ENCODE data around the gene SEPTIN12. TPM values are rescaled to one million over a fixed set of nuclear protein-coding genes. Genes with fewer than 3 reads are reported as not detected.

Gene SEPTIN12
- total RNA-seq, 1 donor from 2014 or later: not detected

- H3K27me3 Mint-ChIP-seq (ENCODE audit: unreplicated experiment): no peaks in the 10 kb centered on the region
- no peak for TF ChIP-seq CTCF (IDR thresholded peaks at IDR 0.05)
- no peaks in the 10 kb centered on the region for H3K9me3 Mint-ChIP-seq (ENCODE audit: unreplicated experiment)
- no peak overlapping the region for H3K4me3 Mint-ChIP-seq (ENCODE audit: unreplicated experiment)
- H3K27ac Mint-ChIP-seq (ENCODE audit: unreplicated experiment): no peak overlapping the region
- no peaks in the 10 kb centered on the region for H3K4me1 Mint-ChIP-seq (ENCODE audit: unreplicated experiment)
- H3K36me3 Mint-ChIP-seq (ENCODE audit: unreplicated experiment): peaks cover 7% of the 10 kb centered on the region
- no peak for DNase-seq (ENCODE audit: extremely low spot score, unreplicated experiment)
Observed at GRCh38 chr16:4748682-4749411, 39.3 kb downstream of the SEPTIN12 start.

- no peak overlapping the region for H3K4me3 Mint-ChIP-seq (ENCODE audit: unreplicated experiment)
- no peaks in the 10 kb centered on the region for H3K4me1 Mint-ChIP-seq (ENCODE audit: unreplicated experiment)
- H3K9me3 Mint-ChIP-seq (ENCODE audit: unreplicated experiment): no peaks in the 10 kb centered on the region
- no peak for DNase-seq (ENCODE audit: extremely low spot score, unreplicated experiment)
- no peak overlapping the region for H3K27ac Mint-ChIP-seq (ENCODE audit: unreplicated experiment)
- no peaks in the 10 kb centered on the region for H3K27me3 Mint-ChIP-seq (ENCODE audit: unreplicated experiment)
- TF ChIP-seq CTCF (IDR thresholded peaks at IDR 0.05): no peak
- peaks cover 4% of the 10 kb centered on the region for H3K36me3 Mint-ChIP-seq (ENCODE audit: unreplicated experiment)
Observed at GRCh38 chr16:4747906-4748681, 40.1 kb downstream of the SEPTIN12 start.

GRCh38 chr16:4746991-4747574 is 41.1 kb downstream of the SEPTIN12 start:
- H3K4me3 Mint-ChIP-seq (ENCODE audit: unreplicated experiment): no peak overlapping the region
- no peak for TF ChIP-seq CTCF (IDR thresholded peaks at IDR 0.05)
- H3K36me3 Mint-ChIP-seq (ENCODE audit: unreplicated experiment): peaks cover 4% of the 10 kb centered on the region
- H3K4me1 Mint-ChIP-seq (ENCODE audit: unreplicated experiment): no peaks in the 10 kb centered on the region
- H3K9me3 Mint-ChIP-seq (ENCODE audit: unreplicated experiment): no peaks in the 10 kb centered on the region
- DNase-seq (ENCODE audit: extremely low spot score, unreplicated experiment): no peak
- no peak overlapping the region for H3K27ac Mint-ChIP-seq (ENCODE audit: unreplicated experiment)
- no peaks in the 10 kb centered on the region for H3K27me3 Mint-ChIP-seq (ENCODE audit: unreplicated experiment)

- no peaks in the 10 kb centered on the region for H3K36me3 Mint-ChIP-seq (ENCODE audit: unreplicated experiment)
- no peaks in the 10 kb centered on the region for H3K27me3 Mint-ChIP-seq (ENCODE audit: unreplicated experiment)
- H3K27ac Mint-ChIP-seq (ENCODE audit: unreplicated experiment): no peak overlapping the region
- no peaks in the 10 kb centered on the region for H3K9me3 Mint-ChIP-seq (ENCODE audit: unreplicated experiment)
- no peak for DNase-seq (ENCODE audit: extremely low spot score, unreplicated experiment)
- H3K4me1 Mint-ChIP-seq (ENCODE audit: unreplicated experiment): no peaks in the 10 kb centered on the region
- no peak for TF ChIP-seq CTCF (IDR thresholded peaks at IDR 0.05)
- H3K4me3 Mint-ChIP-seq (ENCODE audit: unreplicated experiment): no peak overlapping the region
Observed at GRCh38 chr16:4746215-4746614, 41.9 kb downstream of the SEPTIN12 start.

- no peak for DNase-seq (ENCODE audit: extremely low spot score, unreplicated experiment)
- TF ChIP-seq CTCF (IDR thresholded peaks at IDR 0.05): no peak
- Mint-ChIP-seq H3K4me3 (ENCODE audit: unreplicated experiment) (no peak overlapping the region), H3K36me3 (ENCODE audit: unreplicated experiment) (no peaks in the 10 kb centered on the region), H3K4me1 (ENCODE audit: unreplicated experiment) (no peaks in the 10 kb centered on the region), H3K9me3 (ENCODE audit: unreplicated experiment) (no peaks in the 10 kb centered on the region), H3K27ac (ENCODE audit: unreplicated experiment) (no peak overlapping the region), H3K27me3 (ENCODE audit: unreplicated experiment) (no peaks in the 10 kb centered on the region)
Observed at GRCh38 chr16:4745274-4745569, 42.9 kb downstream of the SEPTIN12 start.

Measured in osteocyte (in vitro differentiated cells).